Right atrium auricular region (tissue), 2 donors: ENCODE results near the gene GSE1. TPM values are rescaled to one million over a fixed set of nuclear protein-coding genes. Genes with fewer than 3 reads are reported as not detected.

Experiments
- DNase-seq: peaks from one replicate; pipeline ENCODE4 v3.0.0-alpha.2; 2019; ENCODE audit warnings: low spot score
- H3K27ac ChIP-seq, 2 donors: fragments of 200-600 bp; sonication (generic); 1 replicate in 1 of 2; 2 replicates in 1 of 2; pipeline ENCODE4 v1.5.1; 2016 to 2019
- H3K27me3 ChIP-seq, 2 donors: fragments of 200-600 bp; sonication (generic); one replicate each; pipeline versions ENCODE4 v1.5.1 to v1.6.0; 2017 to 2019
- H3K36me3 ChIP-seq: fragments of 200-600 bp; sonication (generic); one replicate; pipeline ENCODE4 v1.5.1; 2016
- H3K4me1 ChIP-seq, 2 donors: fragments of 200-600 bp; sonication (generic); one replicate each; pipeline versions ENCODE4 v1.5.1 to v1.6.0; 2017 to 2019
- H3K4me3 ChIP-seq, 2 donors: fragments of 200-600 bp; sonication (generic); 1 replicate in 1 of 2; 2 replicates in 1 of 2; pipeline ENCODE4 v1.5.1; 2017 to 2019; ENCODE audit warnings: mild to moderate bottlenecking in 1 of 2, moderate library complexity in 1 of 2
- H3K9me3 ChIP-seq, 2 donors: fragments of 200-600 bp; sonication (generic); one replicate each; pipeline ENCODE4 v1.5.1; 2019
- CTCF ChIP-seq, 2 donors: fragments of 200-600 bp; sonication (generic); IDR thresholded peaks; one replicate each; pipeline ENCODE4 v1.5.1; 2019; ENCODE audit warnings: antibody characterized with exemption in 2 of 2
- total RNA-seq, 2 donors: library from RNA; depleted of rRNA; stranded (reverse); fragments of >200 nt; gene quantifications; one replicate each; pipeline ENCODE4 v1.1.0, GENCODE V29; 2016

GSE1 gene
- total RNA-seq, 2 donors from 2014 or later, result 37.1 to 55.7 TPM

- peaks cover 0 to 40% of the 10 kb centered on the region in 2 donors for H3K4me1 ChIP-seq
- DNase-seq, result no peak
- peaks cover 15% of the 10 kb centered on the region for H3K36me3 ChIP-seq
- H3K9me3 ChIP-seq, result no peaks in the 10 kb centered on the region
- no peaks in the 10 kb centered on the region for H3K27me3 ChIP-seq
- no peak overlapping the region for H3K4me3 ChIP-seq
- no peak for TF ChIP-seq CTCF (IDR thresholded peaks at IDR 0.05)
- no peak overlapping the region for H3K27ac ChIP-seq
These were observed 33.9 kb downstream of the GSE1 start for GRCh38 chr16:85646976-85647375.

DNA sequence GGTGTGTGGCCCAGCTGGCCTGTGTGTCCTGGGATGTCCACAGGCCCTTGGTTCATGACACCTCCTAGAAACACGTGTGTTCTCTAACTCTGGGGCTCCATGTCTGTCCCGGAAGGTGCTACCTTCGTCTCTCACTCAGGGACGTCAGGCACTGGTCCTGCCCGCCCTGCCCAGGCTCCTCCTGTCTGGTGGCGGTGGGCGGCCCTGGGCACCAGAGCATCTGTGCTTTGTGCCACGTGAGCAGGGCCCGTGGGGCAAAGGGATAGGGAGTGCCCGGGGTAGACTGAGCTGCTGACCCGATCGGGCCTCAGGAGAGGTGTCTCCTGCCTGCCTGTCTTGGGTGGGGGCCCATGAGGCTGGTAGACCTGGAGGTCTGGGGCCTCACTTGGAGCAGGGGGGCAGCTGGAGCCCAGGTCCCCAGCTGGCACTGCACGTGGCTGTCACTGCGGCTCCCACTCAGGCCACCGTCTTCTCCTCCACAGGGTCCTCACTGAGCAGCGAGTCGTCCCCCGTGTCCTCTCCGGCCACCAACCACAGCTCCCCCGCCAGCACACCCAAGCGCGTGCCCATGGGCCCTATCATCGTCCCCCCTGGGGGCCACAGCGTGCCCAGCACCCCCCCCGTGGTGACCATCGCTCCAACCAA is 35.1 kb downstream of the GSE1 start:
- no peak for TF ChIP-seq CTCF (IDR thresholded peaks at IDR 0.05)
- Histone ChIP-seq H3K27me3 (no peaks in the 10 kb centered on the region), H3K27ac (no peak overlapping the region), H3K9me3 (no peaks in the 10 kb centered on the region), H3K4me3 (no peak overlapping the region), H3K36me3 (peaks cover 15% of the 10 kb centered on the region), H3K4me1 (peaks cover 0 to 38% of the 10 kb centered on the region in 2 donors)
- DNase-seq, result no peak

DNA sequence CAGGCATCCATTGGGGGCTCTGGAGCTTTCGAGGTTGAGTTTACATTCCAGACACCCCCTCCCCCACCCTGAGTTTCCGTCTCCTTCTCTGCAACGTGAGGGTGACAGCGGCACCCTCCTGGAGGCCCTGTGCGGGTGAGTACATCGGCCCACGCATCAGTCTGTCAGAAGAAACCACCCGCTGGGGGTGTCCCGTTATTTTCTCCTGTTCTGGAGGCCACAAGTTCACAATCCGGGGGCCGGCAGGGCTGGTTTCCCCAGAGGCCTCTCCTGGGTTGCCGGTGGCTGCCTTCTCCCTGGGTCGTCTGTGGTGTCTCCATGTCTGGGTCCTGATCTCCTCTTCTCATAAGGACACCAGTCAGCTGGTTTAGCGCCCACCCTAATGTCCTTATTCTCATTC is 35.7 kb downstream of the GSE1 start:
- H3K4me1 ChIP-seq, result peaks cover 0 to 38% of the 10 kb centered on the region in 2 donors
- H3K9me3 ChIP-seq, result no peaks in the 10 kb centered on the region
- H3K27me3 ChIP-seq, result no peaks in the 10 kb centered on the region
- no peak overlapping the region for H3K27ac ChIP-seq
- TF ChIP-seq CTCF (IDR thresholded peaks at IDR 0.05), result no peak
- H3K36me3 ChIP-seq, result peaks cover 15% of the 10 kb centered on the region
- no peak for DNase-seq
- no peak overlapping the region for H3K4me3 ChIP-seq

- no peaks in the 10 kb centered on the region for H3K9me3 ChIP-seq
- TF ChIP-seq CTCF (IDR thresholded peaks at IDR 0.05), result no peak
- peaks cover 0 to 38% of the 10 kb centered on the region in 2 donors for H3K4me1 ChIP-seq
- H3K27ac ChIP-seq, result no peak overlapping the region
- no peak overlapping the region for H3K4me3 ChIP-seq
- DNase-seq, result no peak
- H3K36me3 ChIP-seq, result peaks cover 23% of the 10 kb centered on the region
- no peaks in the 10 kb centered on the region for H3K27me3 ChIP-seq
These were observed 36.5 kb downstream of the GSE1 start for GRCh38 chr16:85649411-85650134.

GRCh38 chr16:85650135-85650843 is 37.2 kb downstream of the GSE1 start:
- H3K9me3 ChIP-seq, result no peaks in the 10 kb centered on the region
- no peak overlapping the region for H3K27ac ChIP-seq
- H3K4me1 ChIP-seq, result peaks cover 0 to 38% of the 10 kb centered on the region in 2 donors
- peaks cover 30% of the 10 kb centered on the region for H3K36me3 ChIP-seq
- H3K4me3 ChIP-seq, result no peak overlapping the region
- no peak for DNase-seq
- no peaks in the 10 kb centered on the region for H3K27me3 ChIP-seq
- TF ChIP-seq CTCF (IDR thresholded peaks at IDR 0.05), result no peak
